LoVo (cell line): ENCODE data around the gene HOXD4.

ENCODE experiments used
- DNase-seq: peaks from one replicate; pipeline ENCODE4 v3.0.0-alpha.2; 2016; ENCODE audit warnings: low spot score

Gene HOXD4

DNA sequence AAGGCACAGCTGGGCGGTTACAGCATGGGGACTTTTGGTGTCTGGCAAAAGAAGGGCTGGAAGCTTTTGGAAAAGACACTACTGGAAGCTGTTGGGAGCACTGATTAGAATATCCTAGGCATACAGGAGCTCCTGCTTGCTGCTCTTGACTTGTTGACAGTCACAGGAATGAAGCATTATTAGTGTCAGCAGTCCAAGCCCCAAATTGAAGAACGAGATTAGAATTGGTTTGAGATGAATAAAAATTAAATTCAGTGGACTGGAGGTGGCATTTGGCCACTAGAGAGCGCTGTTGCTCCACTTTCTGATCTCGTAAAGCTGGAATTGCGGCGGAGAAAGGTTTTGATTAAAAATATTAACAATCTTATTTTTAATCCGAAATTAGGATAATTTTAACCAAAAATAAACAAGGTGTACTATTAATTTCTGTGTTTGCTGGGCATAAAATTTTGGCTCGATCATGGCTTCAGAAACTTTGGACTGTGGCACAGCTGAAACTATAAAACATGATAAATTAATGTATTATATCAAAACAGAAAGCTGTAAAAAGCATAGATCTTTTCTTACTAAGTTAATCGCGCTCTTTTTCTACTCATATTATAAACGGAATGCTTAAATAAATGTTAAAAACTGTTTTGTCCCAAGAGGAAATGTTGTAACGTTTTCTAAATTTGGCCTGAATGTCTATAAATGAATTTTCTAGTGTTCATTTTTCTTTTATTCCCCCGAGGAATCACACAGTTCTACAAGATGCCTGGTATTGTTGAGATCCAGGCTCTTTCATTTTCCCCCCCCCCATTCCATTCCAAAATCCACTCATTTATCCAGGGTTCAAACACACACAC lies 24.2 kb upstream of the HOXD4 start:
- DNase-seq: peak; percentile 59

DNA sequence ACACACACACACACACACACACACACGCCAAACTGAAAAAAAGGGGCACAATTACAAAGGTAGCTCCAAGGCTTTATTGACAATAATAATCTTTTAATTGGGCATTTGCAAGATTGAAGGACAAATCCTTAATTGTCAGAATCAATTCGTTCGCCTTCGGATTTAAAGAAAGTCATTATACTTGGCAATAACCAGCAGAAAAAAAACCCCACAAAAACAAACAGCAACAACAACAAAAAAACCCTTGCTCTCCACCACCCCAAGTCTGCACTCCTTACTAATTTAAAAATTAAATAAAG lies 23.6 kb upstream of the HOXD4 start:
- DNase-seq: no peak

DNA sequence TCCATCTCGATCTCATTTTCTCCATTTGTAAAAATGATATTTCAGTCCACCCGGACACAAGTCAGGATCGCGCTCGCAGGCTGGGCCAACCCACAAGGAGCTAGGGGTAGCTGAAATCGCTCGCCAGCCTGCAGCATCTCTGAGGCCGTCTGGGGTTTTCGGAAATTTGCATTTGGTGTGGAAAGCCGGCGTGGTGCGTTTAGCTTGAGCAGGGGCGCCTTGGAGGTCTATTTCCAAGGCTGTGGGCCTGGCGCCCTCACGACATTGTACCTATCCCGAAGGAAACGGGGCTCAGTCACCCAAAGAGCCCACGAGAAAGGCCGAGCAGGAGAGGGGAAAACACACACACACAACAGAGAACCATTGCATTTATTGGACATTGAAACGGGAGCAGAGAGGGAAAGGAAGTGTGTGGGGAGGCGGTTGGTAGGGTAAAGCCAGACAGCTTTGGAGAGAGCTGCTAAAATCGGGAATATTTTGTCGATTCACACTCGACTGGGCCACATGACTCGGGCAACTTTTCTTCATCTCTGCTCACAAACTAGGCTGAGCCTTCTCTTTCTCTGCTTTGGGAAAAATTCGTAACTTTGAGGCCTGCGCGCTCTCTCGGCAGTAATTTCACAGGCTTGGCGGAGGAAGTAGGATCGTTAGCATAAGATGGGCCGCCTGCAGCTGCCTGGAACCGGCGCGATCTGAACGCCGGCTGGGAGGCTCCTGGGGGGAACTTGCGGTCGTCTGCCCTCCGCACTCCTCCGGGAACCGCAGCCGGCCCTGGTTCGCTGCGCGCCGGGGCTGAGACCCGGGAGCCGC lies 23.0 kb upstream of the HOXD4 start:
- DNase-seq: no peak

DNA sequence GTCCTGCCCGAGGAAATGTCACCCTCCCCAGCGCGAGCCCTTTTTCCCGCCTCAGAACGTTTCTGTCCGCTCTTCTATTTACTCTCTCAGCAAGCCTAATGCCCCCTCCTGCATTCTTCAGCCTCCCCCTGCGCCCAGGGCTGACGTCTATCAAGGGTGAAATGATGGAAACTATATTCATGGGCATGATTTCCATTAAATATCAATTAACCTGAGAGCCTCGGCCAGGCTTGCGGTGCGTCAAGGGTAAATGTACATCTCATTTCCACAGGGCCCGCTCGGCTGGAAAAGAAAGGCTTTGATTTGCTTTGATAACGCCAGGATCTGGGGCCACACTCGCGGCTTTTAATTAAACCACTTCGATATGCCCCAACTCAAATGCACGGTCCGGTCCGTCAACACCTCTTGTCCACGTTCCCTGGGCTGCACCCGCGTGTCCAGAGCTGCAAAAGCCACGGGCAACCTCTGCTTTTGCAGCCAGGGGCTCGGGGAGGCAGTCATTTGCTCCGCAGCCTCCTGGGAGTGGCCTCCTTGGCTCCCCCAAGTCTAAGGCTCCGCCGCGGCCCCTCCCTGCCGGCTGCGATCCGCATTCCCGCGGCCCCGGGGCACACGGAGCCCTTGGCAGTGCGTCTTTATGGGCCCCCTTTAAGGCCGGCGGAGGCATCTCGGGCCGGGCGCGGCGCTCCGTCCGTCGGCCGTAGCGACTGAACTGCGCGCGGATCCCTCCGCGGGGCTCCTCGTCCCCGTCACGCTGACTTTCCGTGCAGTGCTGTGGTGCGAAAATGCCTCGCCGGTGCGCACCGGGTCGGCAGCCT lies 22.2 kb upstream of the HOXD4 start, which contains the start of gene HOXD8:
TSS of gene HOXD8 (plus strand) at position 724 of the 815 bp plus-strand sequence. CDS start 662 bp downstream, outside the sequence.
- DNase-seq: peak; percentile 79

DNA sequence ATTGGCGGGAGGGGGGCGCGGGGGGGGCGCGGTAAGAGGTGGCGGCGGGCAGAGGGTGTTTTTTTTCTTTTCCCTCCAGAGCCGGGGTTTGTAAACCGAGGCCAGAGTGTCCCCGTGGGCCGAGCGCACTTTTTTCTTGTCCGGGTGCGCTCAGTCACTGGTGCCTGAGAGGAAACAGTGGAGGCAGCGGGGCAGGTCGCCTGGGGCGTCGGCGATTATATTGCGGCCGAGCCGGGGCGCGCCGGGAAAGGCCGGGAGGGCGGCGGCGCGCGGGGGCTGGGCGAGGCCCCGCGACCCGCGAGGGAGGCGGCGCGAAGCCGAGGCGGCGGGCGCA lies 21.6 kb upstream of the HOXD4 start:
- peak; percentile 50 for DNase-seq

DNA sequence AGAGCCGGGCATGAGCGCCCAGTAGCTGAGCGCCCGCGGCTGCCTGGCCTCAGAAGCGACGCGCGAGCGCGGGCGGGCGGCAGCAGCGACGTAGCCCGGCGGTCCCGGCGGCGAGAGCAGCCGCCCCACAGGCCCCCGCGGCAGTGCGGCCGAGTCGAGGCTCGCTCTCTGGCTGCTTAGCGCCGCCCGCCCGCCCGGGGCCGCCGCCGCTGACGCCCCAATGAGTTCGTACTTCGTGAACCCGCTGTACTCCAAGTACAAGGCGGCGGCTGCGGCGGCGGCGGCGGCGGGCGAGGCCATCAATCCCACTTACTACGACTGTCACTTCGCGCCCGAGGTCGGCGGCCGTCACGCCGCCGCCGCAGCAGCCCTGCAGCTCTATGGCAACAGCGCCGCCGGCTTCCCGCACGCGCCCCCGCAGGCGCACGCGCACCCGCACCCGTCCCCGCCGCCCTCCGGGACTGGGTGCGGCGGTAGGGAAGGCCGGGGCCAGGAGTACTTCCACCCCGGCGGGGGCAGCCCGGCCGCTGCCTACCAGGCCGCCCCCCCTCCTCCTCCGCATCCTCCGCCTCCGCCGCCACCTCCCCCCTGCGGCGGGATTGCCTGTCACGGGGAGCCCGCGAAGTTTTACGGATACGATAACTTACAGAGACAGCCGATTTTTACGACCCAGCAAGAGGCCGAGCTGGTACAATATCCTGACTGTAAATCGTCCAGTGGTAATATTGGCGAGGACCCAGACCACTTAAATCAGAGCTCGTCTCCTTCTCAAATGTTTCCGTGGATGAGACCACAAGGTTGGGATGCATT lies 21.0 kb upstream of the HOXD4 start:
- DNase-seq: peak; percentile 62

DNA sequence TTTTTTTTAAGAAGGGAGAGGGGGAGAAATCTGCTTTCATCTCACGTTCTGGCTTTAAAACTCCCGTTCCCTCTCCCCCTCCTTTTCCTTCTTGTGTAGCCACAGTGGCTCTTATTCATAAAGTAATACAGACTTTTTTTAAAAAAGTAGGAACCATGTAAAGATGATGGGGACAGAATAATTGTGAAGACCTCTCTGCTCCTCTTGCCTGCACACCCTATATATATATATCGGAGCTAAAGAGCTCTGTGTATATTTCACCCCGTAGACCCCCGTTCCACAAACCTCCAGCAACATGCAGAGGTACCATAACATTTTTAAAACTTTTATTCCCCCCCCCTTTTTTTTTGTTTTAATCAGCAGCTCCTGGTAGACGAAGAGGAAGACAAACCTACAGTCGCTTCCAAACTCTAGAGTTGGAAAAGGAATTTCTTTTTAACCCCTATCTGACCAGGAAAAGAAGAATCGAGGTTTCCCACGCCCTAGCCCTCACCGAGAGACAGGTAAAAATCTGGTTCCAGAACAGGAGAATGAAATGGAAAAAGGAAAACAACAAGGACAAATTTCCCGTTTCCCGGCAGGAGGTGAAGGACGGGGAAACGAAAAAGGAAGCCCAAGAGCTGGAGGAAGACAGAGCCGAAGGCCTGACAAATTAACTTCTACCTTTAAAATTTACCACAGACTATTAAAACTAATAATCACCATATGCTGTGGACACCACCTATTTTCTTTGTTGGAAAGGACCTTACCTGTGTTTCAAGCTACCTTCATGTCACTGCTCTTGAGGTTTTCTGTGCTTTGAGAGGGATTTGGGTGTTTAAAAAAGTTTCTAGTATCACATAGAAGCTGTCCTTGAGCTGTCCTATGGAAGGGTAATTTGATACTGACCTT lies 20.1 kb upstream of the HOXD4 start:
- DNase-seq: no peak

DNA sequence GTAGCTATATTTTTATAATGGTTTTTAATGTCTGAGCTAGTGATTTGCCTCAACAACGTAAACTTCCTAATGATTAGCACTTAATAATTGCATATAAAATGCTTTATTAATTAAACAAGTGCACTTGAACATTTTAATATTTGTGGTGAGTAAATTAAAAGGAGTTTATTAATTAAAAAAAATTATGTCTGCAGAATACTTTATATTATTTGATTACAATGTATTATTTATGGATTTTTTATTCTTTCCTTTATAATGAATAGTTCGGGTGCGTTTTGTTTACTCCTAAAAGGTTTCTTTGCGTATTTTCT lies 19.5 kb upstream of the HOXD4 start:
- no peak for DNase-seq

DNA sequence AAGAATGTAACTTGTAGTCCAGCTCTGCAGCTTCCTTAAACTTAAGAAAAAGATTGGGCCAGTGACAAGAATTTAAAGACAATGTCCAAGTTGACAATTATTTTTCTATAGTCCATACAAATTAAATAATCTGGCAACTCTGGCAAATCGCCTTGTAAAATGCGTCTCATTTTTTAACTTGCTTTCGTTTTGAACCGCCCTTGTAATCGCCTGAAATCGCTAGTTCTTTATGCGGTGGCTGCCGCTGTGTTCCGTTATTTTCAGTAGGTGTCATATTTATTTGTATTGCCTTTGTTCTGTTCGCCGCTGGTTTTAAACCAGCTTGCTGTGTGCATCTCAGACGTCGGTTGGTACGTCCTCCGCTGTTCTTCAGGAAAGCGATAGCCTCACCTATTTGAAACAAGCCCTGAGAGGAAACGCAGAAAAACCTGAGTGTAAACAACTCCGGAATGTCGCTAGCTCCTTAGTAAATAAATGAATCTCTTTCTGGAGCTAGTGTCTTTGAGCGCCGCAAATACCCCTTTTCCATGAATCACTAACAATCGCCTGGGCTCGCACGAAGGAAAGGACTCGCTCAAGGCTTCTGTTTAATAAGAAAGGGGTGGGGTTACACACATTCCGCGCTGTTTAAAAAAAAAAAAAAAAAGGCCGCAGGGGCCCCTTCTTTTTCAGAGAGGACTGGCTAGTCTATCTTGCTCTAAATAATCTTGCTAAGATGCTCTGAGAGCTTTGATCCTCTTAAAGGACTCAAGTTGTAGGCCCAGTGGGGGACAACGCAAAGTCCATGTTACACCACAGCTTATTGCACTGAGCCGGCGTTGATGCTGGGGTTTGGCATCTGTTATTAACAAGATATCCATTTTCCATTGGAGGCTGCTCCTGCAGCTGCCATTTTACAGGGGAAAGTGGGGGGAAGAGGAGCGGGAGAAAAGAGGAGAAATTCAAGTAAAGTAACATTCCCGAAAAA lies 18.9 kb upstream of the HOXD4 start:
- DNase-seq: no peak

DNA sequence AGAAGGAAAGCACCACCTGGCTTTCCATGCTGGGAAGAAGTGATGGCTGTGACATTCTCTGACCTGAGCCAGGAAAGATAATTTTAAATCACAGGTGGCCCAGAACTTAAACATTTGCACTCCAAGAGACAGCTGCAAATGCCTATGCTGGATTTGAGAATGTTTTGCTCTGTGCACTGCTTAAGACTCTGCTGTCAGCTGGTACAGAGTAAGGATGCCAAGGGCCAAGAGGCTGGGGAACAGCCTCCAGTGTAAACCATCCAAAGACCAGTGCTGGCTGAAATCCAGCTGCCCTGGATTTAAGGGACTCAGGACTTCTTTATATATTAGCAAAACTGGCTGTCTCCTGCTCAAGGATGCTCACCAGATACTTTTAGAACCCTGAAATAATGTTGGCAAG lies 18.0 kb upstream of the HOXD4 start:
- no peak for DNase-seq

DNA sequence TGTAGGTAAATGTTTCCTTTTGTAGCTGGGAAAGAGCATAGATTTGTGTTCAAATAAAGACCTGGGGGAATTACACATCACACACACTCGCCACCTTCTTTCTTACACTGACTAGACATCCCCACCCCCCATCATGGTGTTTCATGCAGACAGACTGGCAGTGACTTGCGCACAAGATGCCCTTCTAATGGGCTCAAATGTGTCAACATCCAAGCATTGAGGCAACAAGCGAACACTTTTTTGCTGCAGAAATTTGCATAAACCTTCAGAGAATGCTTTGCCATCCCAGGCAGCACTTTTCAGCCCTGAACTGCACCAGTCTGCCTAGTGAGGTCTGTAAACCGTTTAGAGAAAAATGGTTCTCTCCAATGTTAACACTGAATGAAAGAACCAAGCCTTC lies 17.3 kb upstream of the HOXD4 start:
- DNase-seq: no peak

DNA sequence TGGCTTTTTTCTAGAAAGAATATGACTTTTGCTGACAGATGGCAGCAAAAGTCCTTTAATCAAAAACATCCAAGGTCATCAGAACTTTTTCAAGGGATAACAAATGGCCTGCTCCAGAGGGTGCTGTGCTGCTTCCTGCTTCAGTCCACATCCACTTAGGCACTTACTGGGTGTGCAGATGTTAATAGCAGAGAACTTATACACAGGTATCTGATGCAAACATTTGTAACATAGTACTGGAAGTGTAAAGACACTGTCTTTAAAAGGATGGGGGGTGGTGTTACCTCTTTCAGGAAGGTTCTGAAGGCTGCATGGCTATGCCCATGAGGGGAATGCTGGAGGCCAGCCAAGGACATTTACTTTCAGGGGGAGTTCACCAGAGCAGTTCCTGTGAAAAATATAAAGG lies 16.3 kb upstream of the HOXD4 start:
- DNase-seq: peak; percentile 50

DNA sequence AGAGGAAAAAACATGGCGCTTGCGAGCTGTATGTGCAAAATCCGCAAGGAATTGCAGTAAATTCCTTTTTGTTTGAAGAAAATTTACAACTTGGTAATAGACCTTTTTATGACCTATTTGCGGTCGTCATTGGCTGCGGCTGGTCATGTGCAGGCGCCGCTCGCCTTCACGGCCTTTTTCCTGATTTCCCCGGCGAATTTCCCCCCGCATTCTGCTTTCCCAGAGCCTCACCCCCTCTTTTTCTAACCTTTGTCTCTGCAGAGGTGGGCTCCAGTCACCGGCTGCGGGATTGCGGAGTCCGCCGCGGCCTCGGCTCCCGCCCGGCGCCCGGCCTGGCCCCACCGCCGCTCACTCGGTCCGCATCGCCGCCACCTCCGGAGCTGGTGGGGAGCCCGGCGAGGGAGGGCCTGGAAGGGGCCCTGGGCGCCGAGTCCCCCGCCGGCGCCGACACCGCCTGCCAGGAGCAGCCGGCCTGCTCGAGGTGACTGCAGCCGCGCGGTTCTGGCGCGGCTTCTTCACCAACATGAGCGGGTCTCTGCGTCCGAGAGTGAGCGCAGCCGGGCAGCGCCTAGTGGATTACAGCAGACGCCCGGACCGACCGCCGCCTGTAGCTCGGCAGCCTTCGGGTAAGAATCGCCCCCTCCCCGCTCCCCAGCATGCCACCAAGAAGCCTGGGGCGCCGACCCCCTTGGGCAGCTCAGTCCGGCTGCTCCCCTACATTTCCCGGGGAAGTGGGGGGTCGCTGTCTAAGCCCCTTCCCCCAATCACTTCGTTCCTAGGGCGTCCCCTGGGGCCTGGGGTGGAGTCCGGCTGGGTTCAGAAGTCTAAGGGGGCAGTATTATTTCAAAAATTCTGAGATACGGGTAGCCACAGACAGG lies 14.7 kb upstream of the HOXD4 start:
- peak; percentile 69 for DNase-seq

DNA sequence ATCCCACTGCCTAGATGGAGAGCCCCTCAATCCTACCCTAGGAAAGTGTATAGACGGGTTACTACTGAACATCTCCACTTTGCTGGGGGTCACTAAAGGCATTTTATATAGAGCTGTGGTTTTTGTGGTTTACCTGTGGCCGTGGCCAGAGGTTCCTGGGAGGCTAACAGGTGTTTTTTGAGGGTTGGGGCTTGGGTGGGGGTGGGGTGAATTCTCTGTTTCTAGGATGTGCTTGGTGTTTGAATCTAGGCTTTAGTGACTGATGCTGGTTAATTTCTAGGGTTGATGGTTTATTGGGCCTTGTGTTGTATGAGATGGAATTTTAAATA lies 14.1 kb upstream of the HOXD4 start:
- no peak for DNase-seq

DNA sequence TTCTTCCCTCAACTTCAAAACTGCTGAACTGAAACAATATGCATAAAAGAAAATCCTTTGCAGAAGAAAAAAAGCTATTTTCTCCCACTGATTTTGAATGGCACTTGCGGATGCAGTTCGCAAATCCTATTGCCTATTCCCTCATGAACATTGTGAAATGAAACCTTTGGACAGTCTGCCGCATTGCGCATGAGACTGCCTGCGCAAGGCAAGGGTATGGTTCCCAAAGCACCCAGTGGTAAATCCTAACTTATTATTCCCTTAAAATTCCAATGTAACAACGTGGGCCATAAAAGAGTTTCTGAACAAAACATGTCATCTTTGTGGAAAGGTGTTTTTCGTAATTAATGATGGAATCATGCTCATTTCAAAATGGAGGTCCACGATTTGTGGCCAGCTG lies 13.4 kb upstream of the HOXD4 start:
- no peak for DNase-seq

DNA sequence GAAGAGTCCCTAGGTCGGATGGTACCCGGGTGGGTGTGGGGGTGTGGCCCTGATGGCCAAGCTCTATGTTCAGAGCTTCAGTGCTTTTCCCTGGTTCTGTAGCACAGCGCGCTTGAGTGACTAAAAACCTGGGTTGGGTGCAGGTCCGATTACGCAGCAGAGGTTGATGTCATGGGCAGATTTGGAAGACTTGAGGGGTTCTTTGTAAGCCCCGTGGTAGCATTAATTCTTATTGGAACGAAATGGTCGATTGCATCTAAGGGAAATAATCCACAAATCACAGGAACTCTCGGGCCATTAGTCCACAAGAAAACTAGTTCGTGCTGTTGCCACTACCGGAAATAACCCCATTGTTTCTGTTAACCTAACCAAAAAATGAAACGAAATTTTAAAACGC lies 12.8 kb upstream of the HOXD4 start:
- DNase-seq: no peak

DNA sequence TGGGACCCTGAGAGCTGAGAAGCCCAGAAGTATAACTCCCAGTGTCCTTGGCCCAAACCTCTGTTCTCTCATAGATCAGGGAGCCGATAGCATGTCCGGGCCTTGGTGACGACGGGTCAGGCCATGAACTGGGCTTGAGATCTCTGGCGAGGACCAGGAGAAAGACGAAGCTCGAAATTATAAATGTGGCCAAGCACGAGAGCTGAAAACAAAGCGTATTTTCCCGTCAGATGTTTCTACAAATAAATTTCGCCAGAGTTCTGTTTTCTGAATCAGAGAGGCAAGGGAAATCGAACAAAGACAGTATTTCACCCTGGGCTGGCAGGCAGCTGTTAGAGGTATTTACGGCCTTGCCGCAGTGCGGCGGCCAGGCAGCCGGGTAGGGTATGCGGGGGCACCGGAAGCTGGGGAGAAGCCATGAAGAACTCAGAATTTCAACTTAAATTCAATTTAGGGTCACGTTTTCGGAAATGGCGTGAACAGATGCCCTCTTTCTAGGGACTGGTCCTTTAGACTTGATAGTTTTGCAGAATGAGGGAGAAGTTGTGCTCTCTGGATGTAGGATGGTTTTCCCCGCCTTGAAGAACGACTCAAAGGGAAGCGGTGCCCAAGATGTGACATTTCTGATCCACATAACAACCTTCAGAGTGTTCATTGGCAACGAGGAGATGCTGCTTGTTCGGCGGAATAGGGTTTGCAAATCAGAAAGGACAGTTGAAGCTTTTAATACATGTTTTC lies 12.3 kb upstream of the HOXD4 start:
- no peak for DNase-seq
